NOMO-1 treated with DMSO at 0.1 percent for 48 hours (cell line): ENCODE results near the gene FAM240A.
"Not testable (repeated sequence)": the region's sequence is repeated elsewhere in the genome, so short reads cannot be mapped to it uniquely, and the experiment has no call there.

Experiments used
- DNase-seq: peaks from one replicate; lab custom pipeline; 2025; ENCODE audit not compliant: unreplicated experiment; lab: John Stamatoyannopoulos, UW

The FAM240A gene

DNA sequence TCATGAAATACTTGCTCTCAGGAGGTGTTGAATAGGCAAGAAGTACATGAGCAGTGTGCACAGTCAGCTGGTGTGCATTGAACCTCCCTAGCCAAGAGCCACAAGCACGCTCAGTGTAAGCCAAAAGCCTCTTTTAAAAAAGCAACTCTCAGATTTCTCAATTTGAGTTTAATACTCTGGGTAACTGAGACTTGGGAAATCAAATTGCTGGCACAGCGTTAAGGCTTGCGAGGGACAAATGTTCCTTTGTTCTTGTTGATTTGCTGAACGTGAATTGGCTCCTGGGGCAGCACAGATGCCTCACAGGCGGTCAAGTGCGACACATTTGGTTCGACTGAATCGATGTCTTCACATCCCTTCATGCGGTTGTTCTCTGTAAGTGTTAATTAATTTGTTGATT lies at the start of gene FAM240A:
Gene FAM240A, plus strand, starts transcription at position 202 of the 400 bp plus-strand sequence. Its CDS starts 159 bp downstream, at position 361.
- DNase-seq = no peak

DNA sequence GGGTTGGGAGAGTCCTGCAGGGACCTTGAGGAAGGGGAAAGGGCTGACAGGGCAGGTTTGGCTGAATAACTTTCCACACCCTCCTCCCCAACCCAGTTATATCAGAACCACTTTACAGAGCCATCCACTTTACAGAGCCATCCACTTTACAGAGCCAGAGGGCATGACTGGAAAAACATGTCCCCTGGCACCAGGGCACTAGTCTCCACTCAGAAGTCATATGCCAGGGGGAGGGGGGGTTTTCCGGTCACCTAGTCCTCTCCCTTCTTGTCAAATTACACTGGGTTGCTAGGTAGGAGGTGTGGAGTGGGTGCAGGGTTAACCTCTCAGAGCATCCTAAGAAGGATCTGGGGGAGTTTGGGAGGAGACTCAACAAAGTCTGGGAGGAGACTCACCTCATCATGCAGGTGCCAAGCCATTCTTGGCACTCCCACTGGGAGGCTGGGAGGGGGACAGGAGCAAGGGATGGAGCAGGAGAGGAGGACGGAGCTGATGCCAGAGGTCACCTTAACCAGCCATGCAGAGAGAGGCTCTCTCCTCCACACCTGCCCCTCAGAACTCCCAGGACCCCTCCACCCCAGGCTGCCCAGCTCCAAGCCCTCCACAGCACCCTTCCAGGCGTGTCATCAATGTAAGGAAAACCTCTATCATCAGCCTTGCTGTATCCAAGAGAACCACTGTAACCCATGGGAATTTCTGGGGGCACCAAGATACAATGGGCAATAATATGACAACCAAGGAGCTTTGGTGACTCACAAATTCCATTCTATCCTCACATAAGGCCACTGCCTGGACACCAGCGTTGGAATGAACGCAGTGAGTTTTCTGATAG lies 47.9 kb upstream of the FAM240A start:
- no peak for DNase-seq

DNA sequence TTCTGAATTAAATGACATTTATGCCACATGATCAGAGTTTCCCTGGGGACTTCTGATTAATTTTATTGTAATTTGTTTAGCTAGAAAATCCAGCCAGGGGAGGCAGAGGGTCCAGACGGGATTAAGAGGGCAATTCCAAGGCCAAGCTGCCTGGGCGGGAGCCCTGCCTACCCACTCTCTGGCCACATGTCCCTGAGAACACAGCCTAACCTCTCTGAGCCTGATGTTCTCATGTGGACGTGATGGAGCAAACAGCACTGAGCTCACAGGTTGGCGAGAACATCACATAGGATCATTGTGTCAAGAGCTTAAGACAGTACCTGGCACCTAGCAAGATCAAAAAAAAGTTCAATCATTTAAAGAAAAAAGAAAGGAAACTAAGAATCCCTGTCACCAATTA lies 47.2 kb upstream of the FAM240A start:
- DNase-seq = no peak

DNA sequence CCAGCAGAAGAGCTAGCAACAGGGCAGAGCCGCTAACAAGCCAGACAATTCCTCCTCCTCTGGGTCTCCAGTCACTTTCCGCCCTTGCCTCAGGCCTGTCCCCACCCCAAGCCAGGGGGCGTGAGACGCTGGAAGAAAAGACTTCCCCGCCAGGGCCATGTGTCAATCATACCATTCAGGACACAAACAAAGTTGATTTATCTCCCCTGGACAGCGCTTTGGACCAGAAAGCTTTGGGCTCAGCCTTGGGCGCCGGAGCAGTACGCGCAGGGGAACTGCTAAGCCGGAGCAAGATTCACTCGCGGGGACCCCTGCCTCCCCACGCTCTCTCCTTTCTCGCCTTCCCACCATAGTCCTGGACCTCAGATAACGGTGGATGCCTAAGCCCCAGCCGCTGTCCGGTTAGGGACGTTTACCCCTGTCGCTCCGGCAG lies 46.7 kb upstream of the FAM240A start:
- DNase-seq = no peak

DNA sequence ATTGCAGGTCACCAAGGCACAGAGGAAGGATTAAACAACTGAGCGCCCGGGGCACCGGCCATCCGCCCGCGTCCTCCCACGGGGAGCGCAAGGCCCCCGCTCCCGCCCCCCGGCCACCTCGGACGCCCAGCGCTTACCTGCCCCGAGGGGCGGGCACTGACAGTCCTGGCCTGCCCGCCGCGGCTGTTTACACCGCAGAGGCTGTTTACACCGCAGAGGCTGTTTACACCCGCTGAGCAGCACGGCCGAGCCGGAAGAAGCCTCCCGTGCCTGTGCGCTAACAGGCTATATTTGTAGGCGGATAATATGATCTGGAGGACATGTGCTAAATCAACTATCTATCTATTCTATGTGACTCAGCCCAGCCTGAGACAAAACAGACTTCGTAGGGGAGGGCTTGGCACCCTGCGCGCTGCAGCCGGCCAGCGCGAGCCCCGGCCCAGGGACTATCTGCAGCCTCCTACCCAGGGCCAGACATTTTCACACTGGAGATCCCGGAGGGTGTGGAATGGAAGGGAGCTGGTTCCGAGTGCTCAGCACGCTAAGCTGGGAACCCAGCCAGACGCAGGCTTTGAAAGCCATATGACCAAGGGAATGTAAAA lies 46.2 kb upstream of the FAM240A start, which contains the start of gene LRRC2:
Gene LRRC2, minus strand, starts transcription at position 263 of the 602 bp plus-strand sequence. CDS start 14,711 bp downstream, outside the sequence.
- no peak for DNase-seq

DNA sequence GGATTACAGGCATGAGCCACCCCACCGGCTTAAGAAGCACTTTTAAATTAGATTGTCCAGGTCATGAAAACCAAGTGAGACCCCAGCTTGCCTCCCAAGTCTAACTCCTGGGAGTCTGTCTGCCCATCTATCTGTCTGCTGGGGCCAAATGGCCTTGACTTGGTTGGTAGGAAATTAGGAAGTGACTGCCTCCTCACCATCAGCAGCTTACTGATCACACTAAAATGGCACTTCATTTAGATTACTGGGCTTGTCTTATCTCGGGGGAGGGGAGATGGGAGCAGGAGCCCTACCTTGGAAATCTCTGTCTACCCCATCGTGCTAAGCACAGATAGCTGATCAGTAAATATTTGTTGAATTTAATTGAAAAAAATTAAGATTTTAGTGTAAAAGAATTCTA lies 40.6 kb upstream of the FAM240A start:
- DNase-seq = no peak

DNA sequence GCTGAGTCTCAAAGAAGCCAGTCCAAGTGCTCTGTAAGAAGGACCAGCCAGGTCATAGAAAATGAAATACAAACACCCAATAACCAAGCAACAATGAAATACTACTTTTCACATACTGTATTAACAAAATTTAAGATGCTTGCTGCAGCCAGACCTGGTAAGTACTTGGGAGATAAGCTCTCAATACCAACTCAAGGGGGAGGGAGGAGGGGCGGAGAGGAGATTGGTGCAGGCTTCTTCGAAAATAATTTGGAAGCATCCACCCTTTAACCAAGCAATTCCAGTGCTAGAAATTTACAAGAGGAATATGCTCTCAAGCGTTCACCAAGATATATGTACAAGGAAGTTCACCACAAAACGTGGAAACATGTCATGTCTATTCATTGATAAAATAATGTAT lies 38.6 kb upstream of the FAM240A start:
- no peak for DNase-seq

DNA sequence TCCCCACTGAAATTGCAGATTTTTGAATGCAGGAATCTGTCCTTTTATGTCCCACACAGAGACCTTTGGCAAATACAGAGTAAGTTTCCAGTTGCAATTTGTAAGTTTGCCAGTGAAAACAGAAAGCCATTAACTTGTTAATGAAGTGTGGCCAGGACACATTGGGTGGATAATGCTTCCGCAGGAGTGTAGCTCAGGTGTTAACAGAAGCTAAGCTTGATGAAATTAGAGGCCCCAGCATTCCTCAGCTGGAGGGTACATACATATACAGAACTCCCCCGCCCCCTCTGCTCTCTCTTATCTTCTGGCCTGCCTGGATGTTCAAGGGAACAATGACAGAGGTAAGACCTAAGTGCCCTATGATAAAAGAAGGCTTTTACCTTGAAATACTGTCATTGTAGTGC lies 38.1 kb upstream of the FAM240A start:
- DNase-seq = no peak

DNA sequence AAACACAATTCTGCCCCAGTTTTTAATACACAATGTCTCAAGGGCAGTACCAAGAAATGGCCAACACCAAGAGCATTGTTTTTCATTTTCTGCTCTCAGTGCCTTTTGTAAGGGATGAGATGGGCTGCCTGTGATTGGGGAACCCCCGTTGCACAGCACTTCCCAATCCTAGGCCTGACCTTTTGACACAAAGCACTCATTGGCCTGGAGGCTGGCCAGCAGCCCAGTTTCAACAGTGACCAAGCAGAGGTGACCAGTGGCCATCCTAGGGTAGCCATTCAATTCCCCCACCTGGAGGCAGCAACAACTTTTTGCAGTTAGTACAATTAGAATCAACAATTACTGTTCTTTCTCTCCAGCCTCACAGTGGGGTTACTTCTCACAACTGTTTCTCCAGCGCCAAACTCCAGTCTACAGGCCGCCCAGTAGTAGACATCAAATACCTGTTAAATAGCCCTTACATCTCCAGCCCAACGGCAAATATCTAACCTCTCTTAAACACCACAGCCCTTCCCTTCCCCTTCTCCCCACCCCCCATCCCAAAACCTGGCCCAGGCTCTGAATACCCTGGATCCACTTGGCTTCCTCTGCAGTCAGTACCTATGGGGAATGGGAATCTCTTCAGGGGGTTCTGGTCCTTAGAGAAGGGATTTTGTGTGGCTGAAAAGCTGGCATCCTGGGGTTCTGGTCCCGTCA lies 37.3 kb upstream of the FAM240A start:
- no peak for DNase-seq

DNA sequence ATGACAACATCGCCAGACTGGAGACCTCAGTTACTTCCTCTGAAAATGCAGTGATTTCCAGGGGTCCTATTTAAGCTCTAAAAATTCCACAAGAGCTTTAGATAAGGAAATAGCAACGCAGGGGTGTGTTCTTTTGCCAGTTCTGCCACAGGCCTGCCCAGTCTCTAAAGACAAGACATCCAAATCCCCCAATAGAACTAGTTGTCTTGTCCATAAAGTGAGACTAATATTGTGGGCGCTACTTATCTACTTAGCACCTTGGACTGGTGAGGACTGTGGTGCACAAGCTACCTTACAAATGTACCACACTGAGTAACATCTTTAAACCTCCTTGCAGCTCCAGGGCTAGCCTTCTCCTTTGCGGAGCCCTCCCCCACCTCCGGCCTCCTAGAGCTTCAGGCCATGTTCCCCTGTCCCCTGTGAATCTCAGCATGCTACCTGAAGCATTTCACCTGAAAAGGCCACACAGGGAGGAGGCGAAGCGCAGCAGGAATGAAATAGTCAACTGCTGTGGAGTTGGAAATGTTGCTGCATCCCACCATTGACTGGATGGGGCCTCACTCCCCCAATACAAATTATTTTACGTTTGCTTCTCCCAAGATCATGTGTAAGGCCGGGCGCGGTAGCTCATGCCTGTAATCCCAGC lies 36.6 kb upstream of the FAM240A start:
- DNase-seq = no peak

DNA sequence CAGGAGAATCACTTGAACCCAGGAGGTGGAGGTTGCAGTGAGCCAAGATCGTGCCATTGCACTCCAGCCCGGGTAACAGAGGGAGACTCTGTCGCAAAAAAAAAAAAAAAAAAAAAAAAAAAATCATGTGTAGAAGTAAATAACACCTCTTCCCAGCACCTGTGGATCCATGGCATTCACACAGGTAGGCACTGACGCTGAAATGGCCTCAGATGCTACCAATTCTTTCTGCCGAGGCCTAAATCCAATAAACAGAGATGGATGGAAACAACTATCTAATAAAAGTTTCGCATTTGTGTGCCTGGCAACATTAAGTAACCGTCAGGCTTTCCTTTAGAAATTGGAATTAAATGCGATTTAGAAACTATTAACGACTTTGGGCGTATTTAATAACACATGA lies 35.9 kb upstream of the FAM240A start:
- DNase-seq = no peak

DNA sequence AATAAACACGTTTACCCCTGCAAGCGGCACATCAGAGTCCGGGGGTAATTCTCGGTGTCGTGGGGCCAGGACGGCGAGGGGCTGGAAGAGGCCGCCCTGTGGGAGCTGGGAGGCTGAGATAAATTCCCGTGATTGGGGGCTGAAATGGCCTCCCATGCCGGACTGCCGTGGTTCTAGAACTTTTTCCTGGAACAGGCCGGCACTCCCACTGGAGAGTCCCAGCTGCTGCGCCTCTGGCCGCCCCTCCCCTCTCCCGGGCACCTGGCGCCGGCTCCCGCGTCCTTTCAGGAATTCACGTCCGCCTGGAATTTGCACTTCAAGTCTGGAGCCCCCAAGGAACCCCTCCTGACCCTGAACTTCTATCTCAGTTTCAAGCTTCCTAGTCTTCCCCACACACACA lies 35.4 kb upstream of the FAM240A start:
- no peak for DNase-seq

DNA sequence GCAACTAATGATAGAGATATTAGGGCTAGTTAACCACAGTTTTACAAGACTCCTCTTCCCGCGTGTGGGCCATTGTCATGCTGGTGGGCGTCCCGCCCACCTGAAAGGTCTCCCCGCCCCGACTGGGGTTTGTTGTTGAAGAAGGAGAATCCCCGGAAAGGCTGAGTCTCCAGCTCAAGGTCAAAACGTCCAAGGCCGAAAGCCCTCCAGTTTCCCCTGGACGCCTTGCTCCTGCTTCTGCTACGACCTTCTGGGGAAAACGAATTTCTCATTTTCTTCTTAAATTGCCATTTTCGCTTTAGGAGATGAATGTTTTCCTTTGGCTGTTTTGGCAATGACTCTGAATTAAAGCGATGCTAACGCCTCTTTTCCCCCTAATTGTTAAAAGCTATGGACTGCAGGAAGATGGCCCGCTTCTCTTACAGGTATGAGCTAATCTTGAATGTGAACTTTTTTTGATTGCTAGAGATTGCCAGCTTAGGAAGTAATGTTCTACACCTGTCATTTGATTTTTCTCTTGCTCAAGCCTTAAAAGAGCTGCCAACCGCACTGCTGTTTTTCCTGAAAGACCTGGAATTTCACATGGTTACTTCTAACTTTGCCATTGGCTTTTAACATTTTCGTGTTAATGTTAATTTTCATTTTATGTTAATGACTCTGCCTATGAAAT lies 34.6 kb upstream of the FAM240A start:
- DNase-seq = not testable (repeated sequence)

DNA sequence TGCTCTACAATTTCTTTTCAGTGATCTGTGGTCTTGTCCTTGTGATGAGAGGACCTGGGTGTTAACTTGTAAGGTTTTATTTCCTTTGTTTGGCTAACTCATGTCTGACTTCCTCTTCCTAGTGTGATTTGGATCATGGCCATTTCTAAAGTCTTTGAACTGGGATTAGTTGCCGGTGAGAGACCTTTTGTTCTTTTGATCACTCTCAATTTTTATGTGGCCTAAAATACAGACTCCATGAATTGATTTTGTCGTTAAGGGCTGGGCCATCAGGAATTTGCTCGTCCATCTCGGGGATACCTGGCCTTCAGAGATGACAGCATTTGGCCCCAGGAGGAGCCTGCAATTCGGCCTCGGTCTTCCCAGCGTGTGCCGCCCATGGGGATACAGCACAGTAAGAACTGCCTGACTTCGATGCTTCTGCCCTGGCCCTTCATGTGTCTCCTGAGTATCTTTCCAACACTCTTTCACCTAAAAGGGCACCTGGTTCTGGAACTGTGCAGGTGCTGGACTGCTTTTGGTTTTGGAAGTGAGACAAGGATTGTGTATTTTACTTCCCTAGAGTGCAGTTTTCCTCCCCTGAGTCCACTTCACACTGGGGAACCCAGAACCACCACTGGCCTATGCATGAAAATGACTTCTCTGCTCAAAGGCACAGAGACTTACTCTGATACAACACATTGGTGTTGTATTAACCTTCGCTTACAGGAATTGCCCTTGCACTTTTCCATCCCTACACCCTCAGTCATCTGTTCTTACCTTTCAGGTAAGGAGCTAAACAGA lies 33.2 kb upstream of the FAM240A start:
- no peak for DNase-seq

DNA sequence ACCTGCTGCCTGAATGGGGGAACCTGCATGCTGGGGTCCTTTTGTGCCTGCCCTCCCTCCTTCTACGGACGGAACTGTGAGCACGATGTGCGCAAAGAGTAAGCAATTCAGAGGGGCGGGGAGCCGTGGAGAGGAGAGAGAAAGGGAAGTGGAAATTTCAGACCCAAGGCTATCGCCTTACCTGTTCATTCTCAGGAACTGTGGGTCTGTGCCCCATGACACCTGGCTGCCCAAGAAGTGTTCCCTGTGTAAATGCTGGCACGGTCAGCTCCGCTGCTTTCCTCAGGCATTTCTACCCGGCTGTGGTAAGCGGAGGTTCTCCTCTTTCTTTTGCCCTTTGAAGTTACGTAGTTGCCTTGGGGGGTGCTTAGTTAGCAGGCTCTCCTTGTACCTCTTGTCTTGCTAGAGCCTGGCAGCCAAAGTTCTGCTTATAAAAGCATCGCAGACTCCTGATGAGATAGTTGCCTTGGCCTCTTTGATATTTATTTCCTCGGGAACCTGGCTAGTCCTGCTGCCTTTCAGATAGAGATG lies 32.5 kb upstream of the FAM240A start:
- no peak for DNase-seq

DNA sequence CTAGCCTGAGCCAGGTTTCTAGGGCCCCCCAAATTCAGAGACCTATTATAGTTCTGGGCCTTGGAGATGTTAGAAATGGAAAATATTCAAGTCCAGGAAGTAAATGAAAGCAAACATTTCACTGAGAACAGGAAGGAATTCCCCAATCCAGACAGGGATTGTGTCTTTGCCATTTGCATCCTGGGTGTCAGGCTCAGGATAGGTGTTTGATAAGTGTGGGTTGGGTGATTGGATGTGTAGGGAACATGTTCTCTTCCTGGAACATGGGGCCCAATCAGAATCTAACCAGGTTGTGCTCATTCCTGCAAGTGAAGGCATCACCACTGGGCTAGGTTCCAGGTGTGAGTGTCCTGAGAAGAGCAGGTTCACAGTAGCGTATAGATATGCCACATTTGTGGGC lies 31.6 kb upstream of the FAM240A start:
- DNase-seq = no peak

DNA sequence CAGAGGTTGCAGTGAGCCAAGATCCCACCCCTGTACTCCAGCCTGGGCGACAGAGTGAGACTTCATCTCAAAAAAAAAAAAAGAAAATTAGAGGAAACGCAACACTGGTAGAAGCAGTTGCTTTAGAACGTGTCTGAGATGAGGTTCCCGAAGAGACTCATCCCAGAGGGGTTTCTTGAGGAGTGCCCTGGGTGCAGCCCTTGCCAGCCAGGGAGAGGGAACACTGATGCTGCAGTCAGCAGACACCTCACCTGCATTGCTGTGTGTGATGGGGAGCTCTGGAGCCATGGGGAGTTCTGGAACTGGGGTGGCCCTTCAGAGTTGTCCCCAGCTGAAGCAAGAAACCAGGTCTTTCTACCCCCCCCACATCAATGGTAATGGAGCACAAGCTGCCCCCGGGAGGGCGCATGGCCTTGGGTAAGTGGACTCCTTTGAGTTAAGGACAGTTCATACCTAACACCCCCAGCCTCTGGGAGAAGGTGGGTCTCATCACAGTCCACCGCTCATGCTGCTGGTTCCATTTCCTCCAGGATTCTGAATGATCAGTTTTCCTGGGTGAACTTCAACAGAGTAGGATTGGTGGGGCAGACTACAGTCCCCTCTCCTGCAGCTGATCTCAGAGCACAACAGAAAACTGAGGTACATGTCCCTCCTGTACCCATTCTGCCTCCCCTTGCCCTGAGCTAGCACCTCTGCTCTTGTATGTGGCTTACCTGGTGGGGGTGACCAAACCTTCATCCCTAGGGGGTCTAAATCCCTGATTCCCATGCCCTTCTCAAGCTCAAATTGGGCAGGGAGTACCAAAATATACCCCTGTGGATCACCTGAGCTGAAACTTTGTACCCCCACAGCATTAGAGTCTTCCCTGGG lies 27.5 kb upstream of the FAM240A start:
- DNase-seq = no peak

DNA sequence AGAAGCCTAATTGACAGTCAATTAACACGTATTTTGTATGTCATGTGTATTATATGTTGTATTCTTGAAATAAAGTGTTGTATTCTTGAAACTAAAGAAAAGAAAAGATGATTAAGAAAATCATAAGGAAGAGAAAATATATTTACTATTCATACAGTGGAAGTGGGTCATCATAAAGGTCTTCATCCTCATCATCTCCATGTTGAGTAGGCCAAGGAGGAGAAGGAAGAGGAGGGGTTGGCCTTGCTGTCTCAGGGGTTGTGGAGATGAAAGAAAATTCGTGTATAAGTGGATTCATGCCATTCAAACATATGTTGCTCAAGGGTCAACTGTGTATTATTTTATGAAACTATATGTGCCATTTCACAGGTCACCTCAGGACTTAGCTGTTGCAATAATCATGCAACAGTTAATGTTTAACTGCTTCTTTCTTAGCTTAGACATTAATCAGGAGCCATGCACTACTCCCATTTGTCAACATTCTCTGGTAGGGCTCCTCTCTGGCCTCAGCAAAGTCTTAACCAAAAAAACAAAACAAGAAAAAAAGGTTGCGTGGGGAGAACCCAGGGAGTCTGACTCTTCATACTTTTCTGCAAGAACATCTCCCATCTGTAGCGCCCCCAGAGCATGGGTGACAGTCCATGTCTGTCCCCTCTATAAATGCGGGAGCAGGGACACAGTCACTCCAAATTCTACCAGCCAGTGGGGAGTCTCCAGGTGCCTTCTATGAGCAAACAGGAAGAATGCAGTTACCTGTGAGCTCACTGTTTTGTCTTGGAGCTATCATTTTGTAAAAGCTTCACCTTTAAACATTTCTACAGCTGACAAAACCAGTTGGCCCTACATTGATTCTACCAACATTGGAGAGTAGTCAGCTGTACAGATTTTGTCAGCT lies 26.3 kb upstream of the FAM240A start:
- DNase-seq = no peak
